ENCODE results near the gene UNKL.

Gene UNKL

DNA sequence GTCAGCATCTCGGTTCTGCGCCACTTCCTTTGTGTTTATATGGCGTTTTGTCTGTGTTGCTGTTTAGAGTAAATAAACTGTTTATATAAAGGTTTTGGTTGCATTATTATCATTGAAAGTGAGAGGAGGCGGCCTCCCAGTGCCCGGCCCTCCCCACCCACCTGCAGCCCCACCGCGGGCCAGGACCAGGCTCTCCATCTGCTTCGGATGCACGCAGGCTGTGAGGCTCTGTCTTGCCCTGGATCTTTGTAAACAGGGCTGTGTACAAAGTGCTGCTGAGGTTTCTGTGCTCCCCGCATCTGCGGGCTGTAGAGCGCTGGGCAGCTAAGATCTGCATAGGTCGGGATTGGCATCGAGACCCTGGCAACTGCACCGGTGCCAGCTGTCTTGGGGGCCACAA is 89.2 kb downstream of the UNKL start:
- Histone ChIP-seq H3K27me3 (ENCODE audit: insufficient read depth, low read length) (no peaks in the 10 kb centered on the region), H3K36me3 (ENCODE audit: insufficient read depth, low read length) (peaks cover 47% of the 10 kb centered on the region), H3K9ac (ENCODE audit: low read depth, low read length) (no peak overlapping the region), H3K4me3 (ENCODE audit: low read length) (no peak overlapping the region), H3K27ac (ENCODE audit: low read depth, low read length) (no peak overlapping the region), H3K4me1 (ENCODE audit: insufficient read depth, low read length) (no peaks in the 10 kb centered on the region), H3K9me3 (ENCODE audit: insufficient read depth, low read depth, low read length) (no peaks in the 10 kb centered on the region)
- 91% methylated on average over 15 of the region's 15 CpGs for WGBS

DNA sequence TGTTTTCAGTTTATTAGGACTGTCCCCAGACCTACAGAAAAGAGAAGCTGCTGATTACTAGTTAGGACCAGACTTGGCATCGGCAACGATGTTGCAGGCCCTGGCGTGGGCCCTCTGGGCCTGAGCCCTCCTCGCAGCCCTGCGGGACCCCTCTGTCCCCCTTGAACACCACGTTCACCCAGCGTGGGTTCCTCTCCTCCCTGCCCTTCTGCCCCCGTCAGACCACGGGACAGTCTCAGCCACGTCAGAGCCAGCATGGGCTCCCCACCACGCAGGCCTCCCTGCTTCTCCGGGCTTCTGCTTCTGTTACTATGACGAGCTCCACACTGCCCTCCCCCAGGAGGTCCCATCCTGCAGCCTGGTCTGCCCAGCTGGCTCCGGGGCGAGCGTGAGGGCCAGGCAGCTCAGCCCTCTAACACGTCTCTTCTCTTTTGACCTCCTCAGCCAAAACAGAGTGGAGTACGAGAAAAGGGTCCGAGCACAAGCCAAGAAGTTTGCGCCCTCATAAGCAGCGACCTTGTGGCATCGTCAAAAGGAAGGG is 90.1 kb downstream of the UNKL start:
- WGBS: 88% methylated on average over 22 of the region's 22 CpGs
- no peaks in the 10 kb centered on the region for H3K27me3 ChIP-seq (ENCODE audit: insufficient read depth, low read length)
- H3K9me3 ChIP-seq (ENCODE audit: insufficient read depth, low read depth, low read length): no peaks in the 10 kb centered on the region
- H3K27ac ChIP-seq (ENCODE audit: low read depth, low read length): no peak overlapping the region
- H3K9ac ChIP-seq (ENCODE audit: low read depth, low read length): no peak overlapping the region
- H3K4me3 ChIP-seq (ENCODE audit: low read length): no peak overlapping the region
- H3K4me1 ChIP-seq (ENCODE audit: insufficient read depth, low read length): no peaks in the 10 kb centered on the region
- peaks cover 56% of the 10 kb centered on the region for H3K36me3 ChIP-seq (ENCODE audit: insufficient read depth, low read length)

DNA sequence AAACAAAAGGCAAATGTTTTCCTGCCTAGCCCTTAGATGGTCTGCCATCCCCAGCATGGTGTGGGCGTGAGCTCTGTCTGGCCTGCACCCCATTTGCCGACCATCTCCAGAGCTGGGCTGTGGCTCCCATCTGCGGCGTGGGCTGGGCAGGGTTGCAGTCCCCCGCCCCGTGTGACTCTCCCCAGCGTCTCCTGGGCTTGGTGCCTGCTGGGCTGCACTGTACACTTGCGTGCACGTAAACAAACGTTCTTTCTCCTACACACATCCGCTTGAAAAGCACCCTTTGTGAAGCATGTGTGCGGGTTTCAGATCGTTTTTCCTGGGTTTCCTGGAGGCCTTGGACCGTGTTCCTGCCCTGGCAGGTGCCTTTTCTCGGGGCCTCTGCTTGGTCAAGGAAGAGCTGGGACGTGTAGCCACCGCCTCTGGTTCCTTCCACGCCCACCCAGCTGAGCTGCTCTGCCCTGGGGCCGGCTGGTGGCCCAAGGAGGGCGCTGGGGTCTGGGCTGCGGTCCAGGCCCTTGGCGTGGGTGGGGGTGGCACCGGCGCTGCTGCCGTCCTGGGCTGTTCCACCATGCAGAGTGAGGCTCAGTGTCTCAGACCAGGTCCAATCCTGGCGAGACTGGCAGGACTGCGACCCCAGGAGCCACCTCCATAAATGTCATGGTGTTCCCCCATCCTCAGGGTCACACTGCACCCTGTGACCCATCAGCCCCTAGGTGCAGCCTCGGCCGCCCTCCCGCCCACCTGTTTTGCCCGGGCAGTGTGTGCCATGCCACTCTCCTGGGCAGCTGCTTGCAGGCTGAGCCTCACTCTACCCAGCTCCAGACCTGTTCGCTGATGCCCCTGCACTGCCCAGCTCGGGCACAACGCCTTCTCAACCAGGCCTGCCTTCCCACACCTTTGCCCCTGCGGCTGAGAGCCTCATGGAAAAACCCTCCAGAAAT is 90.9 kb downstream of the UNKL start:
- peaks cover 64% of the 10 kb centered on the region for H3K36me3 ChIP-seq (ENCODE audit: insufficient read depth, low read length)
- WGBS: 95% methylated on average over 35 of the region's 35 CpGs
- H3K4me1 ChIP-seq (ENCODE audit: insufficient read depth, low read length): no peaks in the 10 kb centered on the region
- no peak overlapping the region for H3K27ac ChIP-seq (ENCODE audit: low read depth, low read length)
- H3K9ac ChIP-seq (ENCODE audit: low read depth, low read length): no peak overlapping the region
- H3K27me3 ChIP-seq (ENCODE audit: insufficient read depth, low read length): no peaks in the 10 kb centered on the region
- no peaks in the 10 kb centered on the region for H3K9me3 ChIP-seq (ENCODE audit: insufficient read depth, low read depth, low read length)
- no peak overlapping the region for H3K4me3 ChIP-seq (ENCODE audit: low read length)

DNA sequence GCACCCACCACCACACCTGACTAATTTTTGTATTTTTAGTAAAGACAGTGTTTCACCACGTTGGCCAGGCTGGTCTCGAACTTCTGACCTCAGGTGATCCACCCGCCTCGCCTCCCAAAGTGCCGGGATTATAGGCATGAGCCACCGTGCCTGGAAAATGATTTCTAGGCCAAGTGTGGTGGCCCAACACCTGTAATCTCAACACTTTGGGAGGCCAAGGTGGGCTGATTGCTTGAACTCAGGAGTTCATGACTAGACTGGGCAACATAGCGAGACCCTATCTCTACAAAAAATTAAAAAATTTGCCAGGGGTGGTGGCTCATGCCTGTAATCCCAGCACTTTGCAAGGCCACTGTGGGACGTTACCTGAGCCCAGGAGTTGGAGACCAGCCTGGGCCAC is 92.1 kb downstream of the UNKL start:
- Histone ChIP-seq H3K36me3 (ENCODE audit: insufficient read depth, low read length) (peaks cover 75% of the 10 kb centered on the region), H3K4me1 (ENCODE audit: insufficient read depth, low read length) (no peaks in the 10 kb centered on the region), H3K4me3 (ENCODE audit: low read length) (no peak overlapping the region), H3K27me3 (ENCODE audit: insufficient read depth, low read length) (no peaks in the 10 kb centered on the region), H3K9me3 (ENCODE audit: insufficient read depth, low read depth, low read length) (no peaks in the 10 kb centered on the region), H3K27ac (ENCODE audit: low read depth, low read length) (no peak overlapping the region), H3K9ac (ENCODE audit: low read depth, low read length) (no peak overlapping the region)
- WGBS: 97% methylated on average over 8 of the region's 8 CpGs

DNA sequence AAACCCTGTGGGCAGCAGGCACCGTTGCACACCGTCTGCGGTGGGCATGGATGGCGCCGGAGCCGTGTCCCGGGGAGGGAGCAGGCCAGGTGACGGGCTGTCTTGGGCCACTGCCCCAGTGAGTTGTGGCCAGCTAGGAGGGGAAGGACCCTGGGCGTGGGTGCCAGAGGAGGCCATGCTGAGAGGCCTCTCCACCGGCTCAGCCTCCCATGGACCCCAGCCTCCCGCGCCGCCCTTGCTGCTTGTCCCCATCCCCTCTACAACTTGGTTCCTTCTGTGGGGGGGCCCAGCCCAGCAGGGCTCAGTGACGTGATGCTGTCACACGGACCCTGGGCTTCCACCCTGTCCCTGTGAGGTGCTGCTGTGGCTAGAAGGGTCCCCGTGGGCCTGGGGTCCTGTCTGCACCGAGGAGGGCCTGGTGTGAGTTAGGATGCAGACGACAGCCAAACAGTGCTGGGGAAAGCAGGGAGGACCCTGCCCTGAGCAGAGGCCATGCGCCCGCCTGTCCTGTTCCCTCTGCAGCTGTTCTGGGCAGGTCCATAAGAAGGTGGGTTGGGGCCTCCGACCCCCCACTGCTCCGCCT is 93.8 kb downstream of the UNKL start:
- no peaks in the 10 kb centered on the region for H3K4me1 ChIP-seq (ENCODE audit: insufficient read depth, low read length)
- no peak overlapping the region for H3K9ac ChIP-seq (ENCODE audit: low read depth, low read length)
- peaks cover 92% of the 10 kb centered on the region for H3K36me3 ChIP-seq (ENCODE audit: insufficient read depth, low read length)
- H3K4me3 ChIP-seq (ENCODE audit: low read length): no peak overlapping the region
- no peaks in the 10 kb centered on the region for H3K27me3 ChIP-seq (ENCODE audit: insufficient read depth, low read length)
- no peaks in the 10 kb centered on the region for H3K9me3 ChIP-seq (ENCODE audit: insufficient read depth, low read depth, low read length)
- H3K27ac ChIP-seq (ENCODE audit: low read depth, low read length): no peak overlapping the region
- WGBS: 92% methylated on average over 21 of the region's 22 CpGs

DNA sequence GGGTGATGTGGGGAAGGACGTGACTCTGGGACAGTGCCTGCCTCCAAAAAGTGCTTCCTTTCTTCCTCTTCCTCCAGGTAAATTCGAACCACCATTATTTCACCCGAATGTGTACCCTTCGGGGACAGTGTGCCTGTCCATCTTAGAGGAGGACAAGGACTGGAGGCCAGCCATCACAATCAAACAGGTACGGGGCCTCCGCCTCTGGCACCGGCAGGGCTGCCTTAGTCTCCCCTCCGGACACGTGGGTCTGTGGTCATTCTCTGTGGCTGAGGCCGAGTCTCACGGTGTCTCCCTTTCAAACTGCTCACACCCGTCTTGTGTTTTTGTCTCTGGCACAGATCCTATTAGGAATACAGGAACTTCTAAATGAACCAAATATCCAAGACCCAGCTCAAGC is 94.4 kb downstream of the UNKL start:
- Histone ChIP-seq H3K27me3 (ENCODE audit: insufficient read depth, low read length) (no peaks in the 10 kb centered on the region), H3K9me3 (ENCODE audit: insufficient read depth, low read depth, low read length) (no peaks in the 10 kb centered on the region), H3K27ac (ENCODE audit: low read depth, low read length) (no peak overlapping the region), H3K4me3 (ENCODE audit: low read length) (no peak overlapping the region), H3K36me3 (ENCODE audit: insufficient read depth, low read length) (peaks cover 95% of the 10 kb centered on the region), H3K9ac (ENCODE audit: low read depth, low read length) (no peak overlapping the region), H3K4me1 (ENCODE audit: insufficient read depth, low read length) (no peaks in the 10 kb centered on the region)
- WGBS: 86% methylated on average over 12 of the region's 12 CpGs

DNA sequence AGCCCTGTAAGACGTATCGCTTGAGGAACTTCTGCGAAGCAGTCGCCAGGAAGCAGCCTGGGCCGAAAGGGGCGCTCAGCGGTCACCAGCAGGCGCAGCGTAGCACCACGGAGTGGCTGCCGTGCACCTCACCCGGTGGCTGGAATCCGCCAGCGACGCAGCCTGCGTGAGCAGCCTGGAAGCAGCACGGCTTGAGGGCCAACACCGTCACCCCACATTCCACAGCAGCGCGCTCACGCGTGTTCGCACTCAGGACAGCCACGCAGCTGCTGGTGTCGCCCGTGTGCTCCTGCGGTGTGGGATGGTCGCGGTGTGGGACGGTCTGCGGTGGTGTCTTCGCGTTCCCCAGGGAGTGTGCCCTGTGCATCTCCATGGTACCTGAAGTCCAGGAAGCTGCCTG is 95.5 kb downstream of the UNKL start:
- no peaks in the 10 kb centered on the region for H3K27me3 ChIP-seq (ENCODE audit: insufficient read depth, low read length)
- no peak overlapping the region for H3K9ac ChIP-seq (ENCODE audit: low read depth, low read length)
- H3K9me3 ChIP-seq (ENCODE audit: insufficient read depth, low read depth, low read length): no peaks in the 10 kb centered on the region
- peaks cover 95% of the 10 kb centered on the region for H3K36me3 ChIP-seq (ENCODE audit: insufficient read depth, low read length)
- WGBS: 94% methylated on average over 33 of the region's 33 CpGs
- no peaks in the 10 kb centered on the region for H3K4me1 ChIP-seq (ENCODE audit: insufficient read depth, low read length)
- no peak overlapping the region for H3K27ac ChIP-seq (ENCODE audit: low read depth, low read length)
- H3K4me3 ChIP-seq (ENCODE audit: low read length): no peak overlapping the region

DNA sequence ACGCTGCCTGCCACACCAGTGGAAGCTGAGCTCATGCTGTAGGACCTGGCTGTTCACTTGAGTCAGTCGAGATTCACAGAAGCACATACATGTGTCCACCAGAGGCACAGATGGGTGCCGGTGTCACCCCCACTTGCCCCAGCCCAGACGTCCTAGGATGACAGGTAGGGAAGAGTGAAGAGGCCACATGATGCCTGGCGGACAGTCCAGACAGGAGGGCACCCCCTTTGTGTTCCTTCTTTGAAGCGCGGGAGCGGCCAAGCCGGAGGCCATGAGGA is 96.3 kb downstream of the UNKL start:
- Histone ChIP-seq H3K27me3 (ENCODE audit: insufficient read depth, low read length) (no peaks in the 10 kb centered on the region), H3K4me1 (ENCODE audit: insufficient read depth, low read length) (no peaks in the 10 kb centered on the region), H3K27ac (ENCODE audit: low read depth, low read length) (no peak overlapping the region), H3K9me3 (ENCODE audit: insufficient read depth, low read depth, low read length) (no peaks in the 10 kb centered on the region), H3K36me3 (ENCODE audit: insufficient read depth, low read length) (peaks cover 93% of the 10 kb centered on the region), H3K9ac (ENCODE audit: low read depth, low read length) (no peak overlapping the region), H3K4me3 (ENCODE audit: low read length) (no peak overlapping the region)
- WGBS: 86% methylated on average over 9 of the region's 9 CpGs

DNA sequence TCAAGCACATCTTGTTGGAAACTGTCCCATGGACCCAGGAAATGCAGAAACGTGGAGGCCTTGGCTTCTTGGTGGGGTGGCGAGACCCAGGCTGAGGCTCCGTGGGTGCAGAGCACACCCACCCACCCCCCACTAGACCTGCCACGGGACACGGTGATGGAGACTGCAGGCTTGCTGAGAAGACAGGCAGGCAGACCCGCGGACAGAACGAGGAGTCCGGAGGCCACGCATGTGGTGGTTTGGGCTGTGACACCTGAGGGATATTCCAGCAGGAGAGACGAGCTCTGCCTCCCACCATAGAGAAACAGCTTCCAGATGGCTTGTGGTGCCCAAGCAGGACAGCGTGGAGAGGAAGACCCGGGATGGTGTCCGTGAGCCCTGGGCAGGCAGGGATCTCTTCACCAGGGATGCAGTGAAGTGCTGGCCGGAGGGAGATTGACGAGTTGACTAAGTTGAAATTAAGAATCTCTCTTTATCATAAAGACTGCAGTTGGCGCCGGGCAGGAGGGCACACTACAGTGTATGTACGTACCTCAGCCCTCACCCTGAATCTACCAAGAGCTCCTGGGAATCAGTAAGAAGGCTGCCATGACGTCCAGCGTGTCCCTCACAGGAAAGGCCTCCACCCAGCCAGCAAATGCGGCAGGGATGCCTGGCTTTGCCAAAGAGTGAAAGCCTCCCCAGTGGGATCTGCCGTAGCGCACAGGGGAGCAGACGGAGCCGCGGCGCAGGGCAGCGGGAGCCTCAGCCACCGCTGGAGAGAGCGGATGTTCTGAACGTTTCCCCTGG is 96.8 kb downstream of the UNKL start:
- 97% methylated on average over 32 of the region's 32 CpGs for WGBS
- H3K4me1 ChIP-seq (ENCODE audit: insufficient read depth, low read length): no peaks in the 10 kb centered on the region
- no peak overlapping the region for H3K9ac ChIP-seq (ENCODE audit: low read depth, low read length)
- H3K36me3 ChIP-seq (ENCODE audit: insufficient read depth, low read length): peaks cover 96% of the 10 kb centered on the region
- H3K9me3 ChIP-seq (ENCODE audit: insufficient read depth, low read depth, low read length): no peaks in the 10 kb centered on the region
- H3K27me3 ChIP-seq (ENCODE audit: insufficient read depth, low read length): no peaks in the 10 kb centered on the region
- H3K27ac ChIP-seq (ENCODE audit: low read depth, low read length): no peak overlapping the region
- H3K4me3 ChIP-seq (ENCODE audit: low read length): no peak overlapping the region

DNA sequence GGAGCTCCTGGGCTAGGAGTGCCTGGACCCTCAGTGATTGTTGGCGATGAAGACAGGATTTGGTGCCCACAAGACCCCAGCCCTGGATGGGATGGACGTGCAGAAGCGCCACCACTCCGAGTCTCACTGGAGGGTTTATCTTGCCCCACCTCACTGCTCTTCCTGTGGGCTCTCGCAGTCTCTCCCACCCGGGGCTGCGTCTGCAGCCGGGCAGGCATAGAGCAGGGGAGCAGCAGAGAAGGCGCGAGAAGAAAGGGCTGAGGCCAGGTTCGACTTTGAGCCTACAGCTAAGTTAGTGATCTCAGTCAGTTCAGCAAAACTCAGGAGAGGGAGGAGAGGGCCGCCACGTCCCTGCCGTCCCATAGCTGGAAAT is 98.5 kb downstream of the UNKL start:
- Histone ChIP-seq H3K4me3 (ENCODE audit: low read length) (no peak overlapping the region), H3K4me1 (ENCODE audit: insufficient read depth, low read length) (no peaks in the 10 kb centered on the region), H3K27ac (ENCODE audit: low read depth, low read length) (no peak overlapping the region), H3K9ac (ENCODE audit: low read depth, low read length) (no peak overlapping the region), H3K9me3 (ENCODE audit: insufficient read depth, low read depth, low read length) (no peaks in the 10 kb centered on the region), H3K27me3 (ENCODE audit: insufficient read depth, low read length) (no peaks in the 10 kb centered on the region), H3K36me3 (ENCODE audit: insufficient read depth, low read length) (peaks cover 87% of the 10 kb centered on the region)
- 96% methylated on average over 14 of the region's 14 CpGs for WGBS

All from HUES64 (cell line).